ENCODE measurements around the gene SH2D5.

The SH2D5 gene

DNA sequence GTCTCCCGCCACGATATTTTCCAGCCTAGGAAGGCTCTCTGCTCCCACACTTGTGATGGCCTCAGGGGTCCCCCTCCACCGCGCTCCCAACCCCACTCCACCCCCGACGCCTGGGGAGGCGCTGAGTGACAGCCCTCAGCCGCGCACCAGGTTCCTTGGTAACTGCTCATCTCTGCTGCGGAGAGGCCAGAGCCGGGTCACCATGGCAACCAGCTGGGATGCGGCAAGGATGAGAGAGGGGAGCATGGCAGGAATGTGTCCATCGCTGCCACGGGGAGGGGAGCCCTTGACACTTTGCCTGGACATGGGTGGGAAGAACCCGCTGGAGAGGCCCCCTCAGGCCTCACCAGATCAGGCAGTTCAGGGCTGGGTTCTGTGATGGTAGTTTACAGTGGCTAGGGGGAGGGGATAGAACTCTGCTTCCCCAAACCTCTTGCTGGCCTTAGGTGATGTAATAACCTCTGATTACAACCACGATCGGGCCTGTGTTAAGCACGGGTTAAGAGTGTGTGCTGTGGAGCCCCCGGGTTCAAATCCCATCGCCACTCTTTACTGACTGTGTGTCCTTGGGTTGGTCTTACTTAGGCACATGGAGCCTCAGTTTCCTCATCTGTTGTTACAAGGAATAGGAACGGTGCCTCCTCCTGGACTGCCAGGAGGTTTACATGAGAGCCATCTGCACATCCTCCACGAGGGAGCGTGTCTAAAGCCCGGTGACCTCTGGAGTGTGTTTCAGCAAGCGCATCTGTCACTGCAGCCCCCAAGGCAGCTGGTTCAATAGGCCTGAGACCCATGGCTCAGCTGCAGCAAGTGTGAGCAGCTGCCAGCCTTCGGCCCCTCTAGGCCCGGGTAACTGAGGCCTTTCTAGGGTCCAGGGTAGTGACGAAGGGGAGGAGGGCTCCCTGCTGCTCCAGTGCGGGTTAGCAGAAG is 21.0 kb downstream of the SH2D5 start:
- Histone ChIP-seq H3K79me2 (ENCODE audit: insufficient read depth, low read length) (no peaks in the 10 kb centered on the region), H3K4me1 (ENCODE audit: insufficient read depth, low read length) (no peaks in the 10 kb centered on the region), H3K27ac (ENCODE audit: low read length) (no peak overlapping the region), H3K36me3 (ENCODE audit: insufficient read depth, low read length) (no peaks in the 10 kb centered on the region), H3K9ac (ENCODE audit: low read depth, low read length) (no peak overlapping the region), H3K27me3 (ENCODE audit: insufficient read depth, low read length, poor library complexity) (peaks cover 1% of the 10 kb centered on the region), H3K4me2 (ENCODE audit: insufficient read depth, low read length) (no peak overlapping the region), H3K4me3 (ENCODE audit: low read depth in 1 of 2, low read length in 2 of 2) (no peak overlapping the region), H3K9me3 (ENCODE audit: insufficient read depth, low read length, severe bottlenecking) (no peaks in the 10 kb centered on the region), H4K20me1 (ENCODE audit: insufficient read depth, low read length) (0 out of 2 replicates have a peak, but pooled peaks cover 3% of the 10 kb centered on the region), H2AFZ (ENCODE audit: low read depth, low read length) (no peak overlapping the region)
- no peak for TF ChIP-seq EZH2 (IDR thresholded peaks at IDR 0.05; ENCODE audit: borderline replicate concordance, low read depth, low read length, severe bottlenecking)
- TF ChIP-seq, protein P1, sequence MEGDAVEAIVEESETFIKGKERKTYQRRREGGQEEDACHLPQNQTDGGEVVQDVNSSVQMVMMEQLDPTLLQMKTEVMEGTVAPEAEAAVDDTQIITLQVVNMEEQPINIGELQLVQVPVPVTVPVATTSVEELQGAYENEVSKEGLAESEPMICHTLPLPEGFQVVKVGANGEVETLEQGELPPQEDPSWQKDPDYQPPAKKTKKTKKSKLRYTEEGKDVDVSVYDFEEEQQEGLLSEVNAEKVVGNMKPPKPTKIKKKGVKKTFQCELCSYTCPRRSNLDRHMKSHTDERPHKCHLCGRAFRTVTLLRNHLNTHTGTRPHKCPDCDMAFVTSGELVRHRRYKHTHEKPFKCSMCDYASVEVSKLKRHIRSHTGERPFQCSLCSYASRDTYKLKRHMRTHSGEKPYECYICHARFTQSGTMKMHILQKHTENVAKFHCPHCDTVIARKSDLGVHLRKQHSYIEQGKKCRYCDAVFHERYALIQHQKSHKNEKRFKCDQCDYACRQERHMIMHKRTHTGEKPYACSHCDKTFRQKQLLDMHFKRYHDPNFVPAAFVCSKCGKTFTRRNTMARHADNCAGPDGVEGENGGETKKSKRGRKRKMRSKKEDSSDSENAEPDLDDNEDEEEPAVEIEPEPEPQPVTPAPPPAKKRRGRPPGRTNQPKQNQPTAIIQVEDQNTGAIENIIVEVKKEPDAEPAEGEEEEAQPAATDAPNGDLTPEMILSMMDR (IDR thresholded peaks at IDR 0.05; ENCODE audit: borderline replicate concordance, extremely low read depth, low read length, poor library complexity, severe bottlenecking): no peak
- ATAC-seq (ENCODE audit: insufficient read depth, low read depth) (no peak), DNase-seq (no peak)

DNA sequence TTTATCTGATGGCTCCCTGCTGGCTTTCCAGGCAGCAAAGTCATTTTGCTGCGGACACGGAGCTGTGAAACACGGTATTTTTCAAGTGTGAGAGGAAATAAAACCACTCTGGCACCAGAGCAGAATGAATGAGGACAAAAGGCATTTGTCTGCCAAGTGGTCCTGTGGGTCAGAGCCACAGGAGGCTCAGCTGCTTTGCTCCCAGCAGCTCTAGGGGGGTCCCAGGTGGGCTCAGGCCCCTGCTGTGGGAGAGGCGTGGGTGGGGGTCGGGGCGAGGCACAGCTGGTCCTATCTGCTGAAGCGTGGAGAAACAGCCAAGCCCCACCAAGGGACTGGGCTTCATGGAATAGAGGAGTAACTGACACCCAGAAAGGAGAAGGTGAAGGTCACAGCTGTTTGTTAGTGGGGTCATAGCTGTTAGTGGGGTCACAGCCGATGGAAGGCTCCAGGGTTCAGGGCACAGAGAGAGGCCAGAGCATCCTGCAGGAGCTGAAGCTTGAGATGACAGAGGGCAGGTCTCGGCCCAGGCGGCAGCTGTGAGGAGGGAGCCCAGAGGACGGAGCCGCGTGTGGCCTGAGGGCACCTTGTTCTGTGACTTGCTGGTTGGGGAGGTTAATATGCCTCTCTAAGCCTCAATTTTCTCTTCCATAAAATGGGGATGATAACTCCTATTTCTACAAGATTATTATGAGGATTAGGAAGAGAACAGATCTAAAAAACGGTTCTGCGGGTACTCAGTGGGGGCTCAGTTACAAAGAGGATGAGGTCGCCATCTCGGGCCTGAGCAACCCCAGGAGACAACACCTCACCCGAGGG is 21.8 kb downstream of the SH2D5 start:
- Histone ChIP-seq H3K27ac (ENCODE audit: low read length) (no peak overlapping the region), H3K4me3 (ENCODE audit: low read depth in 1 of 2, low read length in 2 of 2) (no peak overlapping the region), H3K27me3 (ENCODE audit: insufficient read depth, low read length, poor library complexity) (no peaks in the 10 kb centered on the region), H3K9me3 (ENCODE audit: insufficient read depth, low read length, severe bottlenecking) (no peaks in the 10 kb centered on the region), H3K4me2 (ENCODE audit: insufficient read depth, low read length) (no peak overlapping the region), H3K4me1 (ENCODE audit: insufficient read depth, low read length) (no peaks in the 10 kb centered on the region), H2AFZ (ENCODE audit: low read depth, low read length) (no peak overlapping the region), H4K20me1 (ENCODE audit: insufficient read depth, low read length) (0 out of 2 replicates have a peak, but pooled peaks cover 3% of the 10 kb centered on the region), H3K36me3 (ENCODE audit: insufficient read depth, low read length) (no peaks in the 10 kb centered on the region), H3K79me2 (ENCODE audit: insufficient read depth, low read length) (no peaks in the 10 kb centered on the region), H3K9ac (ENCODE audit: low read depth, low read length) (no peak overlapping the region)
- no peak for ATAC-seq (ENCODE audit: insufficient read depth, low read depth)
- TF ChIP-seq EZH2 (IDR thresholded peaks at IDR 0.05; ENCODE audit: borderline replicate concordance, low read depth, low read length, severe bottlenecking): no peak
- TF ChIP-seq, protein P1 (IDR thresholded peaks at IDR 0.05; ENCODE audit: borderline replicate concordance, extremely low read depth, low read length, poor library complexity, severe bottlenecking): no peak
- no peak for DNase-seq

DNA sequence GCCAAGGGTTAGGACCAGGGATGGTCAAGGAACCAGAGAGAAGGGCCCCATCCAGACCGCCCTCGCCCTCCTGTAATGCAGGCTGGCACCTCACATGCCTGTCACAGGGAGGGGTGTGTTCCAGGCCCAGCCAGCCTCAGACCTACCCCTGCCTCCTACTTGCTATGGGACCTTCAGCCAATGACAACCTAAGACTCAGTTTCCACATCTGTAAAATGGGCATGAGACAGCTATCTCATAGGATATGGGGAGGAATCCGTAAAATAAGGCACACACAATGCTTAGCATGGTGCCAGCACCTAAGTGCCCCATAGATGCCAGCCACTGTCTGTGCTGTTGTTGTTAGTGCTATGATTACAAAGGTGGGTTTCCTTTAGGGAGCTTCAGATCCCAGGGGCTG is 22.6 kb downstream of the SH2D5 start:
- no peak overlapping the region for H2AFZ ChIP-seq (ENCODE audit: low read depth, low read length)
- ATAC-seq (ENCODE audit: insufficient read depth, low read depth) (no peak), DNase-seq (no peak)
- H4K20me1 ChIP-seq (ENCODE audit: insufficient read depth, low read length): 0 out of 2 replicates have a peak, but pooled peaks cover 3% of the 10 kb centered on the region
- H3K9ac ChIP-seq (ENCODE audit: low read depth, low read length): no peak overlapping the region
- TF ChIP-seq EZH2 (IDR thresholded peaks at IDR 0.05; ENCODE audit: borderline replicate concordance, low read depth, low read length, severe bottlenecking): no peak
- TF ChIP-seq, protein P1 (IDR thresholded peaks at IDR 0.05; ENCODE audit: borderline replicate concordance, extremely low read depth, low read length, poor library complexity, severe bottlenecking): no peak
- H3K36me3 ChIP-seq (ENCODE audit: insufficient read depth, low read length): no peaks in the 10 kb centered on the region
- H3K4me3 ChIP-seq (ENCODE audit: low read depth in 1 of 2, low read length in 2 of 2): no peak overlapping the region
- H3K4me1 ChIP-seq (ENCODE audit: insufficient read depth, low read length): no peaks in the 10 kb centered on the region
- no peak overlapping the region for H3K27ac ChIP-seq (ENCODE audit: low read length)
- H3K4me2 ChIP-seq (ENCODE audit: insufficient read depth, low read length): no peak overlapping the region
- no peaks in the 10 kb centered on the region for H3K27me3 ChIP-seq (ENCODE audit: insufficient read depth, low read length, poor library complexity)
- H3K79me2 ChIP-seq (ENCODE audit: insufficient read depth, low read length): no peaks in the 10 kb centered on the region
- no peaks in the 10 kb centered on the region for H3K9me3 ChIP-seq (ENCODE audit: insufficient read depth, low read length, severe bottlenecking)
